ENCODE data around the gene GAS2L1.

Gene GAS2L1

DNA sequence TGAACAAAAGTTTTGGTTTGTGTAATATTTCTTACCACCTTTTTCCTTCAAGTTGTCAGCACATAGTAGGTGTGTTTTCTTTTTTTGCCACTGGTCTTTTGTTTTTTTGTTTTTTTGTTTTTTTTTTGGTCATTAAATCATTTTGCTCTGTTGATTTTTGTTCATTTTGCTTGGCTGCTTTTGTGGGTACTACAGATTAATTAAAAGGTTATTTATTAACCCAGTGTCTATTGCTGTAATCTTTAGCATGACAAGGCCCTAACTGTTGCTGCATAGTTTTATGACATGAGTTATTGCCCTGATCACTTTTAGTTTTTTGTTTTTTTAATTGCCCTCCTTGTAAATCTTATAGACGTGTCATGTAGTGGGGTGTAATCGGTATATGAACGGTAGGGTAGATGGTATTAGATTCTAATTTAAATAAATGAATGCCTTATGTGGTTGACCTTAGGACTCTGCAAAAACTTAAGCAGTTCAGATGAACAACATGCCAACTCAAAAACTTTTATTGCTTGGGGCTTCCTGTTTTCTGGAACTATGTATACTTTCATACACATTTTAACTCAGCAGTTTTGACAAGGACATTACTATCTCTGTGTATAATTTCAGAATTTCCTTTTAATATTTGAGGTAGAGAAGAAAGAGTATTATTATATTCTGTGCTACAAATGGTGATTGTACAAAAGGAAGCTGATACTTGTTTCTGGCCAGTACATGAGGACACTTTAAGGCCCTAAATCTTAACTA is 30.5 kb upstream of the GAS2L1 start:
- no peak overlapping the region for H3K4me3 ChIP-seq (ENCODE audit: control insufficient read depth, low read depth, low read length)
- TF ChIP-seq CTCF (IDR thresholded peaks at IDR 0.05; ENCODE audit: control insufficient read depth, insufficient read depth, low read depth, low read length, missing control alignments): no peak
- no peak for DNase-seq (ENCODE audit: low read depth)

DNA sequence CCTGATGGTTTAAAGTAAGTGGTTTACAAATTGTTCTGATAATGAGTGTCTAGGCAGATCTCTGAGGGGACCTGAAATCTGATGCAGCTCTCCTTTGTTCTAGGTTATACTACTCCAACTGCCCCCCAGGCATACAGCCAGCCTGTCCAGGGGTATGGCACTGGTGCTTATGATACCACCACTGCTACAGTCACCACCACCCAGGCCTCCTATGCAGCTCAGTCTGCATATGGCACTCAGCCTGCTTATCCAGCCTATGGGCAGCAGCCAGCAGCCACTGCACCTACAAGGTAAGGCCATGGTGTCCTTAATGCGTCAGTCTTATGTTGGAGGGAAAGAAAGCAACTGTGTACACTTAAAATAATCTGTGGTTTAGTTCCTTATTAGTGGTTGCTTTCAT is 28.5 kb upstream of the GAS2L1 start:
- no peak for TF ChIP-seq CTCF (IDR thresholded peaks at IDR 0.05; ENCODE audit: control insufficient read depth, insufficient read depth, low read depth, low read length, missing control alignments)
- no peak overlapping the region for H3K4me3 ChIP-seq (ENCODE audit: control insufficient read depth, low read depth, low read length)
- DNase-seq (ENCODE audit: low read depth): no peak

- no peak for DNase-seq (ENCODE audit: low read depth)
- no peak for TF ChIP-seq CTCF (IDR thresholded peaks at IDR 0.05; ENCODE audit: control insufficient read depth, insufficient read depth, low read depth, low read length, missing control alignments)
- no peak overlapping the region for H3K4me3 ChIP-seq (ENCODE audit: control insufficient read depth, low read depth, low read length)
Observed at GRCh38 chr22:29284196-29284595, 22.3 kb upstream of the GAS2L1 start.

GRCh38 chr22:29288837-29289236 is 17.6 kb upstream of the GAS2L1 start:
- no peak overlapping the region for H3K4me3 ChIP-seq (ENCODE audit: control insufficient read depth, low read depth, low read length)
- no peak for DNase-seq (ENCODE audit: low read depth)
- no peak for TF ChIP-seq CTCF (IDR thresholded peaks at IDR 0.05; ENCODE audit: control insufficient read depth, insufficient read depth, low read depth, low read length, missing control alignments)

DNA sequence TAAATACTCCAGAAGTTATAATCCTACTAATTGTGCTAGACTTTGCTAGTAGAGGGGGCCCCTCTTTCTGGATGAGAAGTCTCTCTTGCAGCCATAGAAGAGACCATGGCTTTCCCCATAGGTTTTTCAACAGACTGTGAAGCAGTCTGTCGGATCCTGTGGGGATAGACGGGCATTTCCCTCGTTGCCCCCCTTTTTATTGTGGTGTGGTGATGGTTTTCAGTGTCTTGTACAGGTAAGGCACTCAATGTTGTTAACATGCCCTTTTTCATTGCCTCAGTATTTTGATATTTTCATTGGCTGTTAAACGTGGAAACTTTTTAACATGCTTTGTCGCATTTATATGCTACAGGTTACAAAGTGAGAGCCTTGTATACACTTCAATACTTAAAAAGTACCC is 16.4 kb upstream of the GAS2L1 start:
- H3K4me3 ChIP-seq (ENCODE audit: control insufficient read depth, low read depth, low read length): no peak overlapping the region
- no peak for DNase-seq (ENCODE audit: low read depth)
- no peak for TF ChIP-seq CTCF (IDR thresholded peaks at IDR 0.05; ENCODE audit: control insufficient read depth, insufficient read depth, low read depth, low read length, missing control alignments)

DNA sequence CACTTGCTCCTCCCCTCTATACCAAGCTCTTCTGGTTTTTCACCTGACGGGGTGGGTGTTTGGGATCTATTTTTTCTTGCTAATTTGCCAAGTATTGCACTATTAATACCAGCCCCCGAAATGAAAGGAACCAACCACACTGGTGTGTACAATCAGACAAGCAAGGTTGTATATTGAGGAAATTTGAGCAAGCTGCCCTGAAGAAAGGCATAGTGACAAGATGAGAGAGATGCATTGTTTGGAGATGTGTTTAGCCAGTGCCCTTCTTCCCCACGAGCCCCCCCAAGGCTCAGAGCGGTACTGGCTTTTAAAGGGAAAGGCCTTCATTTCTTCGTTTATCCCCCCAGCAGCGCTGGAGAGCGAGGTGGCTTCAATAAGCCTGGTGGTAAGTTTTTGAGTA is 15.2 kb upstream of the GAS2L1 start:
- no peak for TF ChIP-seq CTCF (IDR thresholded peaks at IDR 0.05; ENCODE audit: control insufficient read depth, insufficient read depth, low read depth, low read length, missing control alignments)
- DNase-seq (ENCODE audit: low read depth): no peak
- H3K4me3 ChIP-seq (ENCODE audit: control insufficient read depth, low read depth, low read length): no peak overlapping the region
